ENCODE data around the gene THAP5. TPM values are rescaled to one million over a fixed set of nuclear protein-coding genes. Genes with fewer than 3 reads are reported as not detected.

The THAP5 gene
- total RNA-seq, 1 experiment from 2014 or later = 11.8 TPM

DNA sequence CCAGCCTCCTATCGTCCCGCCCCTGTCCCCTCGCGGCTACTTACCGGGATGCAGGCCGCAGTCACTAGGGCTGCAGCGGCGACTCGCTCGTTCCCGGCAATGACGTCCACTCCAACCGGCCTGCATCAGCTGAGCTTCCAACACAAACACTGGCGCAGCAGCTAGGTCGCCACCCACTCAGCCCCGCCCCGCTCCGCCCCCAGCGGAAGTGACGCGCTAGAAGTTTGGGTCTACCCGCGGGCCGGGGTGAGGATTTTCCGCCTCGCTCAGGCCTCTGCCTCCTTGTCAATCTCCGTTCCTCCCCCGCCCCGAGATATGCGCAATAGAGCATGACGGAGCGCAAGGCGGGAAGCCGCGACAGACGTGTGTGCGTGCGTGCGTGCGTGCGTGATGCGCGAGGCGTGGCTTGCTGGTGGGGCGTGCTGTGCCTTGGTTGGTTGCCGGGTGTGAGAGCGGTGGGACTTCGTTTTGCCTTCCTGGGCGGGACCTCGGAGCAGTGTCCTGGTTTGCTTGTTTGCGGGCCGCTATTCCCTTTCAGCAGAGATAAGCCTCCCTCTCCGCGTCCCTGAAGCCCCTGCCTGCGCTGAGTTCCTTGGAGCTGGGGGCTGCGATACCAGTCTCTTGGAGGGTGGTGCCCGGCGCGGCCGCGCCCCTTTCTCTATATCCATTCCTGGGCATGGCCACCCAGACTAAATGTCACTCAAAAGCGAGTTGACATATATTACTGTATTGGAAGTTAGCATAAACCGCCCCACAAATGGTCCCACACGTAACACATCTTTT is 43.3 kb downstream of the THAP5 start, which contains the start of gene PNPLA8:
Gene PNPLA8, minus strand, starts transcription at position 151 of the 783 bp plus-strand sequence. CDS start 10,644 bp downstream, outside the sequence.
- Histone ChIP-seq H3K27ac (ENCODE audit: low read length) (peak within 1 kb of the TSS; percentile 88), H3K9me3 (ENCODE audit: low read length) (no peaks in the 10 kb centered on the region), H3K27me3 (ENCODE audit: low read length) (no peaks in the 10 kb centered on the region), H3F3A (ENCODE audit: low read length, unreplicated experiment) (no peaks in the 10 kb centered on the region), H3K36me3 (ENCODE audit: low read depth, low read length) (no peaks in the 10 kb centered on the region), H2AFZ (ENCODE audit: low read length) (peak within 1 kb of the TSS; percentile 68), H3K4me3 (ENCODE audit: low read length) (peak within 1 kb of the TSS; percentile 92), H4K20me1 (ENCODE audit: low read length) (0 out of 2 replicates have a peak, but pooled peaks cover 4% of the 10 kb centered on the region), H3K9ac (ENCODE audit: low read length) (peak within 1 kb of the TSS; percentile 88), H3K79me2 (ENCODE audit: low read length) (peaks cover 45% of the 10 kb centered on the region), H3K4me2 (ENCODE audit: low read length) (peak within 1 kb of the TSS; percentile 96), H3K4me1 (ENCODE audit: insufficient read depth, low read length) (peaks cover 45% of the 10 kb centered on the region), H3K9me2 (replicated peaks; ENCODE audit: low read length) (no peaks in the 10 kb centered on the region)
- TF ChIP-seq EZH2phosphoT487 (IDR thresholded peaks at IDR 0.05; ENCODE audit: borderline replicate concordance, low read length) (no peak), EZH2 (IDR thresholded peaks at IDR 0.05; ENCODE audit: low read length, unreplicated experiment) (no peak)
- TF ChIP-seq, protein P1, sequence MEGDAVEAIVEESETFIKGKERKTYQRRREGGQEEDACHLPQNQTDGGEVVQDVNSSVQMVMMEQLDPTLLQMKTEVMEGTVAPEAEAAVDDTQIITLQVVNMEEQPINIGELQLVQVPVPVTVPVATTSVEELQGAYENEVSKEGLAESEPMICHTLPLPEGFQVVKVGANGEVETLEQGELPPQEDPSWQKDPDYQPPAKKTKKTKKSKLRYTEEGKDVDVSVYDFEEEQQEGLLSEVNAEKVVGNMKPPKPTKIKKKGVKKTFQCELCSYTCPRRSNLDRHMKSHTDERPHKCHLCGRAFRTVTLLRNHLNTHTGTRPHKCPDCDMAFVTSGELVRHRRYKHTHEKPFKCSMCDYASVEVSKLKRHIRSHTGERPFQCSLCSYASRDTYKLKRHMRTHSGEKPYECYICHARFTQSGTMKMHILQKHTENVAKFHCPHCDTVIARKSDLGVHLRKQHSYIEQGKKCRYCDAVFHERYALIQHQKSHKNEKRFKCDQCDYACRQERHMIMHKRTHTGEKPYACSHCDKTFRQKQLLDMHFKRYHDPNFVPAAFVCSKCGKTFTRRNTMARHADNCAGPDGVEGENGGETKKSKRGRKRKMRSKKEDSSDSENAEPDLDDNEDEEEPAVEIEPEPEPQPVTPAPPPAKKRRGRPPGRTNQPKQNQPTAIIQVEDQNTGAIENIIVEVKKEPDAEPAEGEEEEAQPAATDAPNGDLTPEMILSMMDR (conservative IDR thresholded peaks at IDR 0.05; ENCODE audit: low read depth, low read length) = no peak
- BruUV-seq (replicated peaks) = no TSS peak
- ChIA-PET POLR2A (ENCODE audit: unreplicated experiment) (interaction anchor here (0.7 to 1.0 kb wide), 4 partner anchors 34 to 782 kb away, joined by 3 to 6 read pairs (median 5); partner anchors contain the start of genes CBLL1, DNAJB9 and THAP5), CTCF (interaction anchor here (0.6 to 1.1 kb wide), 2 partner anchors 28 to 29 kb away, joined by 3 to 11 read pairs; no protein-coding TSS in a partner anchor)
- intact Hi-C loops (cut with micrococcal nuclease) = loop anchor here (1.0 kb wide), 1 partner anchor 43 kb away; the partner anchor contains the start of genes DNAJB9 and THAP5
- DNase-seq (peak; percentile 98), ATAC-seq (peak; percentile 82)

DNA sequence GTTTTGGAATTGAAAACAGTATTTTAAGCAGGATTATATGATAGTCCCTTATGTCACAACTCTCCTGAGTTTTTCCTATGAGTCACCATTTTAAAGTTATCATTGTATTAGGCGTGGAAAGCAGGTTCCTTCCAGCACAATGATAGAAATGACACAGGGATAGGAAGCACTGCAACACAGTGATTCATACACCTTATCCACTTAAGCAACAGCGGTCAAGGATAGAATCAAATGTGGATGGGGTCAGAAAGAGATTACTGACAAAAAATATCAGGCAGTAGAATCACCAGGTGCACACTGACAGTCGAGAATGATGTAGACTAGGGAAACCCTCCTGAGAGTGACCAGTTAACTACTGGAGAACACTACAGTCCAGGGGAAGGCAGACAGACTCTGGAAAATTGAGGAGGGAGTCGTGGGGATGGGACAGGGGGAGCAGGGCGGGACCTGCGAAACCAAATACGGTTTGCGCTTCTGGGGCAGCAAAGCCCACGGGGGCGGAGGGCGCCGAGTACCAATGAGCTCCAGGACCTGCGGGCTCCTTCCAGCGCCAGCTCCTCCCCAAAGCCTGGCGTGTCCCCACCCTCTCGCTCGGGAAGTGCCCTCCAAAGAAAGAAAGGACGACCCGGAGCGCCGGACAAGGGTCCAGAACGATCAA is 44.0 kb downstream of the THAP5 start:
- H3K4me1 ChIP-seq (ENCODE audit: insufficient read depth, low read length) = peaks cover 45% of the 10 kb centered on the region
- peak overlapping the region; percentile 68 for H2AFZ ChIP-seq (ENCODE audit: low read length)
- intact Hi-C loops (cut with micrococcal nuclease) = no loop called here
- peaks cover 46% of the 10 kb centered on the region for H3K79me2 ChIP-seq (ENCODE audit: low read length)
- 0 out of 2 replicates have a peak, but pooled peaks cover 4% of the 10 kb centered on the region for H4K20me1 ChIP-seq (ENCODE audit: low read length)
- peak overlapping the region; percentile 72 for H3K9ac ChIP-seq (ENCODE audit: low read length)
- CTCF ChIA-PET = interaction anchor here (1.1 kb wide), 1 partner anchor 28 kb away, joined by 11 read pairs; no protein-coding TSS in a partner anchor
- peak overlapping the region; percentile 92 for H3K4me3 ChIP-seq (ENCODE audit: low read length)
- ATAC-seq (peak; percentile 65), DNase-seq (peak; percentile 69)
- TSS peak; percentile 67 for BruUV-seq (replicated peaks)
- H3K9me3 ChIP-seq (ENCODE audit: low read length) = no peaks in the 10 kb centered on the region
- no peaks in the 10 kb centered on the region for H3K9me2 ChIP-seq (replicated peaks; ENCODE audit: low read length)
- no peaks in the 10 kb centered on the region for H3F3A ChIP-seq (ENCODE audit: low read length, unreplicated experiment)
- peak overlapping the region; percentile 96 for H3K4me2 ChIP-seq (ENCODE audit: low read length)
- H3K27me3 ChIP-seq (ENCODE audit: low read length) = no peaks in the 10 kb centered on the region
- TF ChIP-seq EZH2phosphoT487 (IDR thresholded peaks at IDR 0.05; ENCODE audit: borderline replicate concordance, low read length) (no peak), EZH2 (IDR thresholded peaks at IDR 0.05; ENCODE audit: low read length, unreplicated experiment) (no peak)
- TF ChIP-seq, protein P1 (conservative IDR thresholded peaks at IDR 0.05; ENCODE audit: low read depth, low read length) = no peak
- H3K27ac ChIP-seq (ENCODE audit: low read length) = peak overlapping the region; percentile 88
- POLR2A ChIA-PET (ENCODE audit: unreplicated experiment) = interaction anchor here (0.6 to 1.0 kb wide), 4 partner anchors 34 to 782 kb away, joined by 3 to 6 read pairs (median 4); partner anchors contain the start of genes CBLL1, DNAJB9 and THAP5
- H3K36me3 ChIP-seq (ENCODE audit: low read depth, low read length) = no peaks in the 10 kb centered on the region
